Measurements from ENCODE around the gene MRPL27. TPM values are rescaled to one million over a fixed set of nuclear protein-coding genes. Genes with fewer than 3 reads are reported as not detected.
A peak's percentile ranks its signal among the peaks of the same experiment; 100 is the strongest.

The MRPL27 gene
- total RNA-seq, 2 experiments from 2014 or later = 54.6 to 55.8 TPM

- no peaks in the 10 kb centered on the region for H3K9me3 Mint-ChIP-seq
Measured at GRCh38 chr17:50359005-50359699, 13.8 kb downstream of the MRPL27 start.

GRCh38 chr17:50358177-50358576 is 14.8 kb downstream of the MRPL27 start:
- DNase-seq (no peak), ATAC-seq (no peak)
- Mint-ChIP-seq H3K36me3 (ENCODE audit: low read depth) (peaks cover 19% of the 10 kb centered on the region), H3K9me3 (no peaks in the 10 kb centered on the region), H3K27me3 (no peaks in the 10 kb centered on the region), H3K4me3 (no peak overlapping the region), H3K4me1 (ENCODE audit: low read depth) (peaks cover 16% of the 10 kb centered on the region), H3K27ac (no peak overlapping the region)
- POLR2A ChIA-PET = interaction anchor here (1.0 to 8.1 kb wide), 5 partner anchors 10 to 39 kb away, joined by 3 to 69 read pairs (median 6); partner anchors contain the start of genes EME1, LRRC59, MRPL27 and XYLT2
- CTCF ChIA-PET = interaction anchor here (5.6 to 6.6 kb wide), 2 partner anchors 11 to 40 kb away, joined by 69 to 74 read pairs; partner anchors contain the start of genes LRRC59 and XYLT2
- intact Hi-C loops (cut with micrococcal nuclease) = no loop called here
- TF ChIP-seq CTCF (IDR thresholded peaks at IDR 0.05) = no peak

More at GRCh38 chr17:50359005-50359699, 13.8 kb downstream of the MRPL27 start:
- POLR2A ChIA-PET = interaction anchor here (1.0 to 8.1 kb wide), 5 partner anchors 9 to 38 kb away, joined by 3 to 69 read pairs (median 6); partner anchors contain the start of genes EME1, LRRC59, MRPL27 and XYLT2
- intact Hi-C loops (cut with micrococcal nuclease) = no loop called here
- Mint-ChIP-seq H3K4me3 (no peak overlapping the region), H3K4me1 (ENCODE audit: low read depth) (peaks cover 16% of the 10 kb centered on the region), H3K27ac (peak overlapping the region; percentile 75), H3K27me3 (no peaks in the 10 kb centered on the region), H3K36me3 (ENCODE audit: low read depth) (peaks cover 16% of the 10 kb centered on the region)
- ATAC-seq = no peak
- TF ChIP-seq CTCF (IDR thresholded peaks at IDR 0.05) = no peak
- CTCF ChIA-PET = interaction anchor here (0.7 to 6.6 kb wide), 3 partner anchors 12 to 120 kb away, joined by 4 to 74 read pairs (median 69); partner anchors contain the start of genes LRRC59 and XYLT2
- no peak for DNase-seq

- Mint-ChIP-seq H3K4me3 (no peak overlapping the region), H3K27me3 (no peaks in the 10 kb centered on the region), H3K4me1 (ENCODE audit: low read depth) (peaks cover 8% of the 10 kb centered on the region), H3K36me3 (ENCODE audit: low read depth) (peaks cover 20% of the 10 kb centered on the region), H3K9me3 (no peaks in the 10 kb centered on the region), H3K27ac (no peak overlapping the region)
- POLR2A ChIA-PET = interaction anchor here (1.2 to 8.1 kb wide), 2 partner anchors 9 kb away, joined by 3 to 69 read pairs; partner anchors contain the start of gene XYLT2
- intact Hi-C loops (cut with micrococcal nuclease) = no loop called here
- no peak for TF ChIP-seq CTCF (IDR thresholded peaks at IDR 0.05)
- no peak for DNase-seq
- no peak for ATAC-seq
- CTCF ChIA-PET = no interaction called here
Measured at GRCh38 chr17:50356892-50357510, 16.0 kb downstream of the MRPL27 start.

GRCh38 chr17:50356418-50356817 is 16.6 kb downstream of the MRPL27 start:
- POLR2A ChIA-PET = interaction anchor here (1.2 to 2.3 kb wide), 2 partner anchors 9 to 10 kb away, joined by 3 to 9 read pairs; partner anchors contain the start of gene XYLT2
- CTCF ChIA-PET = no interaction called here
- no peak overlapping the region for H3K27ac Mint-ChIP-seq
- intact Hi-C loops (cut with micrococcal nuclease) = no loop called here
- peaks cover 20% of the 10 kb centered on the region for H3K36me3 Mint-ChIP-seq (ENCODE audit: low read depth)
- no peak for TF ChIP-seq CTCF (IDR thresholded peaks at IDR 0.05)
- no peak overlapping the region for H3K4me3 Mint-ChIP-seq
- H3K27me3 Mint-ChIP-seq = no peaks in the 10 kb centered on the region
- H3K4me1 Mint-ChIP-seq (ENCODE audit: low read depth) = peaks cover 5% of the 10 kb centered on the region
- no peaks in the 10 kb centered on the region for H3K9me3 Mint-ChIP-seq
- DNase-seq (no peak), ATAC-seq (no peak)
